DOHH2 (cell line): ENCODE results near the gene CARD8.

Experiments
- H3F3A ChIP-seq: fragments of 200-600 bp; sonication (generic), shearing (Covaris generic); 2 replicates; pipeline ENCODE4 v1.6.0; 2016; ENCODE audit warnings: antibody characterized with exemption, mild to moderate bottlenecking; ENCODE audit not compliant: control insufficient read depth, insufficient read depth
- H3K27ac ChIP-seq: fragments of 200-600 bp; sonication (generic); 2 replicates; pipeline ENCODE4 v1.5.1; 2014; ENCODE audit warnings: low read depth, mild to moderate bottlenecking, low read length, moderate library complexity
- H3K27me3 ChIP-seq: fragments of 200-600 bp; sonication (generic); 2 replicates; pipeline ENCODE4 v1.6.1; 2014; ENCODE audit warnings: mild to moderate bottlenecking, low read length, mixed read lengths; ENCODE audit not compliant: control insufficient read depth
- H3K36me3 ChIP-seq: fragments of 200-600 bp; sonication (generic); 2 replicates; pipeline ENCODE4 v1.6.1; 2014; ENCODE audit warnings: mild to moderate bottlenecking, low read length, moderate library complexity, mixed read lengths; ENCODE audit not compliant: control insufficient read depth
- H3K4me1 ChIP-seq: fragments of 200-600 bp; sonication (generic); 2 replicates; pipeline ENCODE4 v1.6.1; 2014; ENCODE audit warnings: mild to moderate bottlenecking, low read length, mixed read lengths; ENCODE audit not compliant: control insufficient read depth
- H3K4me2 ChIP-seq: fragments of 200-600 bp; sonication (generic); 2 replicates; pipeline ENCODE4 v1.6.0; 2014; ENCODE audit warnings: mild to moderate bottlenecking, low read length, moderate library complexity
- H3K4me3 ChIP-seq: fragments of 200-600 bp; sonication (generic); 2 replicates; pipeline ENCODE4 v1.5.1; 2014; ENCODE audit warnings: mild to moderate bottlenecking, low read length, mixed read lengths
- H3K79me2 ChIP-seq: fragments of 200-600 bp; sonication (generic); 2 replicates; pipeline ENCODE4 v1.6.1; 2014; ENCODE audit warnings: mild to moderate bottlenecking, low read length, mixed read lengths; ENCODE audit not compliant: control insufficient read depth
- H3K9me2 ChIP-seq: fragments of 200-600 bp; sonication (generic); replicated peaks from 2 replicates; pipeline ENCODE4 v1.6.1; 2014; ENCODE audit warnings: mild to moderate bottlenecking, low read length, mixed read lengths; ENCODE audit not compliant: control insufficient read depth
- H3K9me3 ChIP-seq: fragments of 200-600 bp; sonication (generic); 2 replicates; pipeline ENCODE4 v1.6.1; 2014; ENCODE audit warnings: antibody characterized with exemption, low read length, mixed read lengths; ENCODE audit not compliant: control insufficient read depth, insufficient read depth
- H4K20me1 ChIP-seq: fragments of 200-600 bp; sonication (generic); 2 replicates; pipeline ENCODE4 v1.6.0; 2014; ENCODE audit warnings: low read depth, mild to moderate bottlenecking, antibody characterized with exemption, low read length, moderate library complexity; ENCODE audit not compliant: control insufficient read depth, insufficient read depth
- CTCF ChIP-seq: fragments of 200-600 bp; sonication (generic); IDR thresholded peaks from one replicate; pipeline ENCODE4 v1.5.1; 2014; ENCODE audit warnings: antibody characterized with exemption, mild to moderate bottlenecking, low read depth, low read length; ENCODE audit not compliant: poor library complexity, severe bottlenecking
- EZH2phosphoT487 ChIP-seq: fragments of 200-600 bp; sonication (generic); IDR thresholded peaks from 2 replicates; pipeline ENCODE4 v1.6.1; 2017; ENCODE audit warnings: borderline replicate concordance, mild to moderate bottlenecking, antibody characterized with exemption, low read length, moderate library complexity, mixed read lengths

CARD8 gene

GRCh38 chr19:48218997-48219396 is 36.7 kb downstream of the CARD8 start:
- no peak overlapping the region for H3K4me2 ChIP-seq
- no peaks in the 10 kb centered on the region for H3K27me3 ChIP-seq
- no peak overlapping the region for H3K4me3 ChIP-seq
- TF ChIP-seq CTCF (no peak), EZH2phosphoT487 (no peak)
- no peaks in the 10 kb centered on the region; the same call in 1 of the 2 replicates for H3F3A ChIP-seq
- H3K79me2 ChIP-seq = no peaks in the 10 kb centered on the region
- H3K4me1 ChIP-seq = no peaks in the 10 kb centered on the region
- no peaks in the 10 kb centered on the region for H3K9me2 ChIP-seq
- H4K20me1 ChIP-seq = no peaks in the 10 kb centered on the region
- H3K27ac ChIP-seq = no peak overlapping the region
- H3K9me3 ChIP-seq = no peaks in the 10 kb centered on the region
- peaks cover 45% of the 10 kb centered on the region for H3K36me3 ChIP-seq

- H3K4me2 ChIP-seq = no peak overlapping the region
- peaks cover 5% of the 10 kb centered on the region; the same call in 1 of the 2 replicates for H3F3A ChIP-seq
- TF ChIP-seq EZH2phosphoT487 = no peak
- TF ChIP-seq CTCF = no peak
- H3K79me2 ChIP-seq = no peaks in the 10 kb centered on the region
- H3K9me3 ChIP-seq = no peaks in the 10 kb centered on the region
- no peak overlapping the region for H3K4me3 ChIP-seq
- H3K4me1 ChIP-seq = no peaks in the 10 kb centered on the region
- H3K27me3 ChIP-seq = no peaks in the 10 kb centered on the region
- H4K20me1 ChIP-seq = no peaks in the 10 kb centered on the region
- H3K27ac ChIP-seq = no peak overlapping the region
- peaks cover 56% of the 10 kb centered on the region for H3K36me3 ChIP-seq
- H3K9me2 ChIP-seq = no peaks in the 10 kb centered on the region
Observed at GRCh38 chr19:48216933-48217332, 38.8 kb downstream of the CARD8 start.

- peaks cover 51% of the 10 kb centered on the region for H3K36me3 ChIP-seq
Observed at GRCh38 chr19:48213959-48214358, 41.8 kb downstream of the CARD8 start.

More at GRCh38 chr19:48213959-48214358, 41.8 kb downstream of the CARD8 start:
- Histone ChIP-seq H3K27me3 (no peaks in the 10 kb centered on the region), H3K4me2 (no peak overlapping the region), H3K79me2 (no peaks in the 10 kb centered on the region), H3K27ac (no peak overlapping the region), H3K9me3 (no peaks in the 10 kb centered on the region), H3F3A (peaks cover 11% of the 10 kb centered on the region; the same call in 1 of the 2 replicates), H3K4me1 (peaks cover 7% of the 10 kb centered on the region), H4K20me1 (no peaks in the 10 kb centered on the region), H3K4me3 (no peak overlapping the region), H3K9me2 (no peaks in the 10 kb centered on the region)
- no peak for TF ChIP-seq CTCF
- TF ChIP-seq EZH2phosphoT487 = no peak
